ENCODE data around the gene CEACAM1.
"Not testable (repeated sequence)": the region's sequence is repeated elsewhere in the genome, so short reads cannot be mapped to it uniquely, and the experiment has no call there.

The CEACAM1 gene

GRCh38 chr19:42508892-42509444, 19.3 kb downstream of the CEACAM1 start:
- no peak for DNase-seq

DNA sequence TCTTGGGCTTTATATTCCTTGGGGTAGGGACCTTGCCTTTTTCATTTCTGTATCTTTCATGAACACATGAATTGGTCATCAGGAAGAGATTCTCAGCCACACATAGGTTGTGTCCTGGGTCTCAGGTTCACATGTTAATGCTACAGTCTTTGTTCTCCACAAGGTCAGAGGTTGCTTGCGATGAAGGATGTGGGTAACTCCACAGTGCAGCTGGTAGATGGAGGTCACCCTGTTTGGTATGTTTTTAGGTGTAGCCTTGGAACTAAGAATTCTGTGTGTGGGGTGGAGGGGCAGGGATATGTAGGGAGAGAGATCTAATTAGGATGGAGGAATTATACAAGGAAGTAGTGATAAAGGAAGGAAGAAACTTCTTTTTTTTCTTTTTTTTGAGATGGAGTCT, 23.2 kb downstream of the CEACAM1 start:
- DNase-seq = no peak

DNA sequence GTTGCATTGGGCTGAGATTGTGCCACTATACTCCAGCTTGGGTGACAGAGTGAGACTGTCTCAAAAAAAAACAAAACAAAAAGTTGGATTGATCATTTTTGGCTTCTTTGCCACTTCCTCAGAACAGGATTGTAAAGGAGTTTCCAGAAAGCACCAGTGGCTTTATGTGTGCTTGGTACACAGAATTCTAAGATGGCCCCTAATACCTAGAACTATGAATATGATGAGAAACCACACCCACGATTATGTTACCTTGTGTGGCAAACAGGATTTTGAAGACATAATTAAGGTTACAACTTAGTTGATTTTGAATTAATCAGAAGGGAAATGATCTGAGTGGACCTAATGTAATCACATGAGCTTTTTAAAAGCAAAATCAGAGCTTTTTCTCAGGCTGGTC, 26.5 kb downstream of the CEACAM1 start:
- no peak for DNase-seq

DNA sequence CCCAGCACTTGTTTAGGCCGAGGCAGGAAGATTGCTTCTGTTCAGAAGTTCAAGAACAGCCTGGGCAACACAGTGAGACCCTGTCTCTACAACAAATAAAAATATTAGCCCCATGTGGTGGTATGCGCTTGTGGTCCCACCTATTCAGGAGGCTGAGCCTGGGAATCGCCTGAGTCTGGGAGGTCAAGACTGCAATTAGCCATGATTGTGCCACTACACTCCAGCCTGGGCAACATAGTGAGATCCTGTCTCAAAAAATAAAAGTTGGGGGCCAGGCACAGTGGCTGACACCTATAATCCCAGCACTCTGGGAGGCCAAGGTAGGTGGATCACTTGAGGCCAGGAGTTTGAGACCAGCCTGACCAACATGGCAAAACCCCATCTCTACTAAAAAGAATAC, 27.0 kb downstream of the CEACAM1 start:
- DNase-seq = not testable (repeated sequence)

DNA sequence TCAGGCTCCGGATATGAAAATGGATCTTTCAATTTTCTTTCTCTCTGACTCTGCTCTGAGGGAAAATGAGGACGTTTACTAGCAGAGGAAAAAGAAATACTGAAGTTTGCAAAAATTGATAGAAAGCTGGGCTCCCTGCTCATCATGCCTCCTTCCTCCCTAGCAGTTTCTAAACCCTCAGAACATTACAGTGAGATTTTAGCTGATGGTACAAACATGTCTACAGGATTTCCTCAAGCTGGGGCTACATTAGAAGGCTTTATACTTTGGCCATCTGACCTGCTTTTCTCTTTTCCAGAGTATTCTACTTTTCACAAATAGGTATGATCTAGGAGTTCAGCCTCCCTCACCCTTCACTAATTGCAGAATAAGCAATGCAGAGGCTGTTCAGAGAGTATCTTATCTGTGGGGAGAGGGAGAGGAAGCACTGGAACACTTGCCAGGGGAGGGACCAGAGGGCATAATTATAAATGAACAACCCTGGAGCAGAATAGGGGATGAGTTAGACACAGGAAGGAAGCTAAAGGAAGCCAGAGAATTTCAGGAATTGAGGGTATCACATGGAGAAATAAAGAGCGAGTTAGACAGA, 30.0 kb downstream of the CEACAM1 start:
- DNase-seq = no peak

- DNase-seq = no peak
These were observed 30.7 kb downstream of the CEACAM1 start for GRCh38 chr19:42497492-42498168.

GRCh38 chr19:42496460-42497133, 31.7 kb downstream of the CEACAM1 start:
- DNase-seq = no peak

DNA sequence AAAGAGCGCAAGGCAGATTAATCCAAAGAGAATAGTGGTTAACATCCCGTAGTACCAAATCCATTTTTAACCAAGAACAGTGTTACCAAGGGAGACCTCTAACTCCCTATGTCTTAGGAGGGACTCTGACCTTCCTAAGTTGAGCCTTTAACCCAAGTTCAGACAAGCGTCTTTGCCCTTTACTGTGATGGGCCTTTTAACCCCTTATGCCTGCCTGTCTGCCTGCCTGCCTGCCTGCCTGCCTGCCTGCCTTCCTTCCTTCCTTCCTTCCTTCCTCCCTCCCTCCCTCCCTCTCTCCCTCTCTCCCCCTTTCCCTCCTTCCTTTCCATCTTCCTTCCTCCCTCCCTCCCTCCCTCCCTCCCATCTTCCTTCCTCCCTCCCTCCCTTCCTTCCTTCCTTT, 32.6 kb downstream of the CEACAM1 start:
- no peak for DNase-seq

DNA sequence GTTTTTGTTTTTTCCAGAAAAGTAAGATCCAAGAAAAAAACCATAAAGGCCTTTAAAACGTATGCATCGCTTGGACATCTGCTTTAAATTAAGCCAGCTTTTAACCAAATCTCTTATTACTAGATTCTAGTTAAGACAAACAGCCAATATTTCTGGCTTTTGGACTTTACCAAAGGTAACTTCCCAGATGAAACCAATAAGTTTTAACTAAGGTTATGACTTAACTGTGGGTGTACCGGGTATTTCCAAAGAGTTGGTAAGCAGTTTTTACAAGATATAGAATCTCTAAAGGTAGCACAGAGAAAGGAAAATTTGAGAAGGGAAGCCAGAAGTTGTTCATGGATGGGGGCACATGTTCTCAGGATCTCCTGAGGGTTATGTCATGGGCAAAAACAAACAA, 34.0 kb downstream of the CEACAM1 start:
- no peak for DNase-seq

DNA sequence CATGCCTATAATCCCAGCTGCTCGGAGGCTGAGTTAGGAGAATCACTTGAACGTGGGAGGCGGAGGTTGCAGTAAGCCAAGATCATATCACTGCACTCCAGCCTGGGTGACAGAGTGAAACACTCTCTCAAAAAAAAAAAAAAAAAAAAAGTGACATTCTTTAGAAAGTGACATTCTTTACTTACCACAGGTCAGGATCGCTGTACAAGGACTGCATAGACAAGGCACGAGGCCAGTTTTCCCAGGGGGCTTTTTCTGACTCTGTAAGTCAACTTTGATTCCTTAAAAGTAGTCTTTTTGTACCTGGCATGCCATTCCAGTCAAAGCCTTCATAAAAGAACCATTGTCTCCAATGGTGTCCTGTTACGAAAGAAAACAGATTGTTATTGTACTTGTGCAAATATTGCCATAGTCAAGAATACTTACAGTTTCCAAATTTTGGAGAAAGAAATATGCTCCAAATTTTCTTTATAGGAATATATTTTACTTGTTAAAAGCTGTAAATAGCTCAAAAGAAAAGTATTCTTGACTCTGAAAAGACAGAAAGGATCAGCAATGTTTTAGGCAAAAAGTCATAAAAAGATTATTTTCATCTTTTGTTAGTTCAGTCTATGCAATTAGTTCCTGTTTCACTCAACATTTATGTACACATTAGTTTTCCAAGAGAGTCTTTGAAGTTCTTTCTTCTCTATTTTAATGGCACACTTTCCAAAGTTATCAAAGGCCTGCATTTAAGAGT, 39.3 kb downstream of the CEACAM1 start:
- peak in 1 of 2 experiments; percentile 30 for DNase-seq

DNA sequence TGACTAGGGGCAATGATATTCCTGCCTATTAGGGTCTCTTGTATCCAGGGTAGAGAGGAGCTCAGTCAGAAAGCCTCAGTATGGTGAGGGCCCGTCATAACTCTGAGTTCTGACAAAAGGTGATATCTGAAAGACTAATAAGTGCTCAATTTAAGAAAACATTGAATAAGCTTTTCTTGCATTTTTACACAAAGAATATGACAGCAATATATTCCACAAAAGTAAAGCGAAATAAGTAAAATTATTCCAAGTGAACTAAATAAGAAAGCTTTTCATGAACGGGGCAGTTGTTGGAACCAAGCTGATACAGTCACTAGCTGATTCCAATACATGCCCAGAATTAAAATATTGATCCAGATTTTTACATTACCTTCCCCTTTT, 40.5 kb downstream of the CEACAM1 start:
- DNase-seq = no peak

- no peak for DNase-seq
These were observed 41.1 kb downstream of the CEACAM1 start for GRCh38 chr19:42487032-42487797.

DNA sequence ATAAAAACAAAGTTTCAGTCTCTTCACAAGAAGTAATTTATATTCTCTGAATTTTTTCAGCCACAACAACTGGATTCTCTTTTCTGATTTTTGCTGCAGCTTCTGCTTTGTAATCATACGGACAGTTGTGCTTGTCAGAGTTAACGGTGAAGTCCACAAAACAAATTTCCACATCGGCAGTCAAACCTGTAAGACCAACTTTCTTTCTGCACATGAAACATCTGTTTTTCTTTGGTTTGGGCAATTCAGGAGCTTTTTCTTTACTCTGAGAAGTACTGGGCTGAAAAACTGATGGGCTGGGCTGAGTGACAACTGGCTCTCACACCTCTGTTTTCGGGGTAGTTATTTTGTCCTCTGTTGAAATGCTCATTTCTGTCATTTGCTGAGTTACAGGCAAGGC, 43.2 kb downstream of the CEACAM1 start:
- DNase-seq = not testable (repeated sequence)

DNA sequence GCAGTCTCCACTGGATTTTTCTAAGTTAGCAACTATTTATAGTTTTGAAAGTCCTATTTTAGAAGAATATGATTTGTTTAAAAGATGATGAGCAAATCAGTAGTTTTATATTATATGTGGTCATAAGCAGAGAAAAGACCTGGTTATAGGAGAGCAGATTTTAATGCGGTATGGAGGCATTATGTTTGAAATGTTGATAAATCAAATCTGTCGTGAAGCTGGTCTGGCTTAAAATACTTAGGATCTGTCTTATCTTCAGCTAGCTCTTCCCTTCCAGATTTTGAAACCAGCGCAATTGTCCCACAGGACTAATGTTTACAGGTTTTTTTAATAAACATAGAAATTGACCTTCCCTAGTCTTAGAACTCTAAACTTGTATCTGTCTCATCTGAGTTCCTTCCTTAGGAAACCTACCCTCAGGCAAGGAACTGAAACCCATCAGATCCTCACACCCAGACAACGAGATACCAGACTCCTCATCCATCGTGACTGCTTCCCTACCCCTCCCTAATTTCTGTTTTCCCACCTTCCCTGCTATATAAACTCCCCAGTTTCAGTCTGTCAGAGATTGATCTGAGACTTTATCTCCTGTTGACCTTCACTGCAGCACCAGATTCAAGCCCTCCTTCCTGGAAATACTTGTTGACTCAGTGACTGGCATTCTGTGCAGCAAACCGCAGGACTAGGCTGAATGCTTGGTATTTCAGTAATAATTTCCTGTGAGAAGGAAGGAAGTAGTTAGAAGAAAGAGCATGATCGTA, 47.8 kb downstream of the CEACAM1 start:
- DNase-seq = no peak

- no peak for DNase-seq
These were observed 48.5 kb downstream of the CEACAM1 start for GRCh38 chr19:42479736-42480135.

DNA sequence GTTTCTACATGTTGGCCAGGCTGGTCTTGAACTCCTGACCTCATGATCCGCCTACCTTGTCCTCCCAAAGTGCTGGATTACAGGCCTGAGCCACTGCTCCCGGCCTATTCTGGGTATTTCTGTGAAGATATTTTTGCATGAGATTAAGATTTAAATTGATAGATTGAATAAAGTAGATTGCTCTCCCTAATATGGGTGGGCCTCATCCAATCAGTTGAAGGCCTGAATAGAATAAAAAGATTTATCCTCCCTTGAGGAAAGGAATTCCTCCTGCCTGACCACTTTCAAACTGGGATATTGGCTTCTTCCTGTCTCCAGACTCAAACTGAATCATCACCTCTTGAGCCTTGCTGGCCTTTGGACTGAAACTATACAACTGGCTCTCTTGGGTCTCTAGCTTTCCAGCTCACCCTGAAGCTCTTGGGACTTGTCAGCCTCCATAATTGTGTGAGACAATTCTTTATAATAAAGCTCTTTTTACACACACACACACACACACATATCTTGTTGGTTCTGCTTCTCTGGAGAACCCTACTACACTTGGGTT, 49.4 kb downstream of the CEACAM1 start:
- DNase-seq = no peak

- no peak for DNase-seq
These were observed 50.3 kb downstream of the CEACAM1 start for GRCh38 chr19:42477933-42478332.

- DNase-seq = no peak
These were observed 51.2 kb downstream of the CEACAM1 start for GRCh38 chr19:42477117-42477516.

- no peak for DNase-seq
These were observed 52.9 kb downstream of the CEACAM1 start for GRCh38 chr19:42475366-42475765.

- no peak for DNase-seq
These were observed 53.5 kb downstream of the CEACAM1 start for GRCh38 chr19:42474743-42475142.

GRCh38 chr19:42473686-42474085, 54.6 kb downstream of the CEACAM1 start:
- no peak for DNase-seq

All from NCI-H1930 (cell line).